Measurements from ENCODE around the gene SLC2A3.
"Not testable (repeated sequence)": the region's sequence is repeated elsewhere in the genome, so short reads cannot be mapped to it uniquely, and the experiment has no call there.

DNA sequence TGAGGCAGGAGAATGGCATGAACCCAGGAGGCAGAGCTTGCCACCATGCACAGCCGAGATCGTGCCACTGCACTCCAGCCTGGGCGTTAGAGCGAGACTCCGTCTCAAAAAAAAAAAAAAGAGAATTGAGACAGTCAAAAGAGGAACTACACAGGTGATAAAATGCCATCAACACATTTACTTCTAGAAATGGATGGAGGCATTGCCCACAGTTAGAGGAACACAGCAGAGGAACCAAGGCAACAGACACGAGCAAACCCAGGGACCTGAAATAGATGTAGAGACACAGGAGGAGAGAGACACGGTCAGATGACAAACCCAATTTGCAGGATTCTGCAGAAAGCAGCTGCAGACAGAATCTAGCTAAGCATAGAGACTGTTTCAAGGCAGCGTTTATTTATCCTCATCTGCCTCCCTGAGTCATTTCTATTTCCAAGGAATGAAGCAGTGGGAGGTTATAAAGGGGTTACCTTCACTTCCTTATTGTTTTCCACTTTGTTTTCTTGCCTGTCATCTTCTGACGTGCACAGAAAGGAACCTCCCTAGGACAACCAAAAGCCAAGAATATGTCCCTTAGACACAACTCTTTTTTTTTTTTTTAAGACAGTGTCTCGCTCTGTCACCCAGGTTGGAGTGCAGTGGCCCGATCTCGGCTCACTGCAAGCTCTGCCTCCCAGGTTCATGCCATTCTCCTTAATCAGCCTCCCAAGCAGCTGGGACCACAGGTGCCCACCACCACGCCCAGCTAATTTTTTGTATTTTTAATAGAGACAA lies 41.6 kb upstream of the SLC2A3 start:
- TF ChIP-seq, protein P1, sequence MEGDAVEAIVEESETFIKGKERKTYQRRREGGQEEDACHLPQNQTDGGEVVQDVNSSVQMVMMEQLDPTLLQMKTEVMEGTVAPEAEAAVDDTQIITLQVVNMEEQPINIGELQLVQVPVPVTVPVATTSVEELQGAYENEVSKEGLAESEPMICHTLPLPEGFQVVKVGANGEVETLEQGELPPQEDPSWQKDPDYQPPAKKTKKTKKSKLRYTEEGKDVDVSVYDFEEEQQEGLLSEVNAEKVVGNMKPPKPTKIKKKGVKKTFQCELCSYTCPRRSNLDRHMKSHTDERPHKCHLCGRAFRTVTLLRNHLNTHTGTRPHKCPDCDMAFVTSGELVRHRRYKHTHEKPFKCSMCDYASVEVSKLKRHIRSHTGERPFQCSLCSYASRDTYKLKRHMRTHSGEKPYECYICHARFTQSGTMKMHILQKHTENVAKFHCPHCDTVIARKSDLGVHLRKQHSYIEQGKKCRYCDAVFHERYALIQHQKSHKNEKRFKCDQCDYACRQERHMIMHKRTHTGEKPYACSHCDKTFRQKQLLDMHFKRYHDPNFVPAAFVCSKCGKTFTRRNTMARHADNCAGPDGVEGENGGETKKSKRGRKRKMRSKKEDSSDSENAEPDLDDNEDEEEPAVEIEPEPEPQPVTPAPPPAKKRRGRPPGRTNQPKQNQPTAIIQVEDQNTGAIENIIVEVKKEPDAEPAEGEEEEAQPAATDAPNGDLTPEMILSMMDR (IDR thresholded peaks at IDR 0.05): not testable (repeated sequence)
- not testable (repeated sequence) for TF ChIP-seq POLR2A (IDR thresholded peaks at IDR 0.05)
